ENCODE results near the gene SEMA3E. TPM values are rescaled to one million over a fixed set of nuclear protein-coding genes. Genes with fewer than 3 reads are reported as not detected.

Gene SEMA3E
- total and polyA plus RNA-seq, 9 of the 15 experiments (the other 6 are each of a cell fraction or from before 2014, with no cell fraction given): 0.01 to 1.4 (median 0.14) TPM; not detected in 2

- no peak for TF ChIP-seq ARID3B (CRISPR knock-in tag; IDR thresholded peaks at IDR 0.05; ENCODE audit: borderline replicate concordance)
Measured at GRCh38 chr7:83504330-83504729, 144.6 kb downstream of the SEMA3E start (continued).

- BruUV-seq (replicated peaks): no TSS peak
- H3K4me1 ChIP-seq (replicated peaks in 1 of 2; ENCODE audit: control insufficient read depth in 2 of 2, insufficient read depth in 2 of 2, low read length in 2 of 2): no peaks in the 10 kb centered on the region
- in situ Hi-C loops (cut with MboI) (loop anchor here (25.0 kb wide), 1 partner anchor 1935 kb away; no protein-coding TSS in a partner anchor), intact Hi-C loops (cut with micrococcal nuclease) (no loop called here)
- CTCF ChIA-PET (ENCODE audit: low intra/inter-chr PET ratio): no interaction called here
- no peak for DNase-seq (ENCODE audit: extremely low read depth in 1 of 4, low spot score in 3 of 4)
- ATAC-seq: no peak
- no peak overlapping the region for H3K9ac ChIP-seq (ENCODE audit: insufficient read depth in 1 of 2, low read depth in 2 of 2, low read length in 2 of 2)
- no peaks in the 10 kb centered on the region for H3K36me3 ChIP-seq (ENCODE audit: control insufficient read depth, insufficient read depth, low read length)
- H3K27me3 ChIP-seq (ENCODE audit: control insufficient read depth in 2 of 2, insufficient read depth in 2 of 2, low read length in 2 of 2): no peaks in the 10 kb centered on the region
- no peak overlapping the region for H2AFZ ChIP-seq (ENCODE audit: low read depth, low read length)
- H4K20me1 ChIP-seq (replicated peaks; ENCODE audit: control insufficient read depth, insufficient read depth, low read length): no peaks in the 10 kb centered on the region
- WGBS (ENCODE audit: insufficient coverage, low coverage, missing lambda C conversion rate): 2% methylated on average over 2 of the region's 2 CpGs
- POLR2A ChIA-PET: no interaction called here
- H3K27ac ChIP-seq (ENCODE audit: extremely low read depth, low read depth, low read length): no peak overlapping the region
- no peaks in the 10 kb centered on the region for H3K79me2 ChIP-seq (ENCODE audit: control insufficient read depth, insufficient read depth, low read length)
- TF ChIP-seq ILK (tag; IDR thresholded peaks at IDR 0.05; ENCODE audit: borderline replicate concordance, low read depth): no peak
- no peak for TF ChIP-seq ZNF518B (CRISPR knock-in tag; IDR thresholded peaks at IDR 0.05)
- no peak for TF ChIP-seq NR2C2 (CRISPR knock-in tag; IDR thresholded peaks at IDR 0.05)
- no peak for TF ChIP-seq NR2C2 (tag; IDR thresholded peaks at IDR 0.05)
- no peak for TF ChIP-seq CTBP1 (IDR thresholded peaks at IDR 0.05; ENCODE audit: borderline replicate concordance)
- TF ChIP-seq MITF (IDR thresholded peaks at IDR 0.05): no peak
- TF ChIP-seq RUNX1 (IDR thresholded peaks at IDR 0.05; ENCODE audit: low read depth): no peak
- no peaks in the 10 kb centered on the region for H3K9me1 ChIP-seq (ENCODE audit: control insufficient read depth, insufficient read depth, low read length)
- FAIRE-seq: no peak
- H3K9me3 ChIP-seq (replicated peaks; ENCODE audit: control insufficient read depth, insufficient read depth, low read depth, low read length): no peaks in the 10 kb centered on the region; the same call in none of the 2 replicates
- H3K4me2 ChIP-seq (ENCODE audit: insufficient read depth, low read length): no peak overlapping the region
- no peak overlapping the region for H3K4me3 ChIP-seq
Measured at GRCh38 chr7:83502636-83503035, 146.3 kb downstream of the SEMA3E start.
